GM12878 (cell line): Measurements from ENCODE around the gene ROR2. TPM values are rescaled to one million over a fixed set of nuclear protein-coding genes. Genes with fewer than 3 reads are reported as not detected.

ENCODE experiments used
- ATF3 ChIP-seq: IDR thresholded peaks from 2 replicates; pipeline ENCODE4 v1.6.1; 2011; ENCODE audit warnings: low read depth, mild to moderate bottlenecking, low read length, moderate library complexity, borderline replicate concordance; ENCODE audit errors: extremely low read depth
- BCLAF1 ChIP-seq: fragments of 450-650 bp; IDR thresholded peaks from 2 replicates; pipeline ENCODE4 v1.6.1; 2017; ENCODE audit warnings: antibody characterized with exemption, mild to moderate bottlenecking, moderate library complexity
- CHD2 ChIP-seq: IDR thresholded peaks from 2 replicates; pipeline ENCODE4 v1.6.1; 2011; ENCODE audit warnings: low read depth, low read length, improper control_type of control experiment, borderline replicate concordance
- IRF5 ChIP-seq: fragments of 450-650 bp; IDR thresholded peaks from 2 replicates; pipeline ENCODE4 v1.6.1; 2017; ENCODE audit warnings: borderline replicate concordance
- NKRF ChIP-seq: fragments of 450-650 bp; conservative IDR thresholded peaks from 2 replicates; pipeline ENCODE4 v1.6.1; 2017; ENCODE audit warnings: mild to moderate bottlenecking, moderate library complexity
- NR2C1 ChIP-seq: fragments of 450-650 bp; IDR thresholded peaks from 2 replicates; pipeline ENCODE4 v1.6.1; 2017; ENCODE audit warnings: antibody characterized with exemption, mild to moderate bottlenecking, moderate library complexity
- PBX3 ChIP-seq: IDR thresholded peaks from 2 replicates; pipeline ENCODE4 v1.6.1; 2011; ENCODE audit warnings: mild to moderate bottlenecking, low read depth, low read length, moderate library complexity; ENCODE audit not compliant: insufficient replicate concordance
- SMAD5 ChIP-seq: IDR thresholded peaks from 2 replicates; pipeline ENCODE4 v1.6.1; 2016; ENCODE audit warnings: antibody characterized with exemption, low read depth
- SMC3 ChIP-seq: IDR thresholded peaks from 2 replicates; pipeline ENCODE4 v1.6.1; 2011; ENCODE audit warnings: low read length, improper control_type of control experiment, borderline replicate concordance
- SPI1 ChIP-seq: IDR thresholded peaks from 2 replicates; pipeline ENCODE4 v1.6.1; 2011; ENCODE audit warnings: low read depth, mild to moderate bottlenecking, low read length, moderate library complexity, borderline replicate concordance; ENCODE audit not compliant: insufficient read depth
- SRF ChIP-seq, 2 experiments: IDR thresholded peaks; 2 replicates each; pipeline ENCODE4 v1.6.1; 2011; ENCODE audit warnings: low read depth in 2 of 2, low read length in 2 of 2, mild to moderate bottlenecking in 1 of 2, moderate library complexity in 1 of 2
- USF1 ChIP-seq: IDR thresholded peaks from 2 replicates; pipeline ENCODE4 v1.6.1; 2011; ENCODE audit warnings: borderline replicate concordance, low read depth, mild to moderate bottlenecking, moderate library complexity, mixed read lengths, low read length; ENCODE audit not compliant: insufficient read depth; ENCODE audit errors: extremely low read length
- USF2 ChIP-seq: IDR thresholded peaks from 2 replicates; pipeline ENCODE4 v1.6.1; 2011; ENCODE audit warnings: low read depth, low read length, improper control_type of control experiment, borderline replicate concordance
- polyA plus RNA-seq, 11 experiments: library from polyadenylated mRNA; depleted of rRNA in 4 of 11; unstranded in 6 of 11; stranded (reverse) in 5 of 11; fragments of >200 nt; fragmentation: Nextera tagmentation in 4 of 11; fragmentation: Illumina TruSeq in 1 of 11; extraction: Ambion mirVana in 4 of 11; extraction: Trizol in 1 of 11; gene quantifications; 1 replicate in 1 of 11; 2 replicates in 10 of 11; pipeline versions ENCODE4 v1.2.1 to v1.2.3, GENCODE V29; 2011 to 2016; ENCODE audit warnings: inconsistent platforms in 2 of 11, missing spikeins in 2 of 11, low read depth in 1 of 11
- total RNA-seq, 4 experiments: library from RNA; depleted of rRNA in 3 of 4; stranded (reverse); fragments of >200 nt in 3 of 4; fragmentation: Illumina TruSeq in 1 of 4; extraction: Trizol in 1 of 4; gene quantifications; 2 replicates each; pipeline versions ENCODE4 v1.2.1 to v1.2.3, GENCODE V29; 2013 to 2021

Gene ROR2
- total and polyA plus RNA-seq, 10 of the 15 experiments (the other 5 are each of a cell fraction or from before 2014, with no cell fraction given): 0.03 to 0.05 TPM; not detected in 8

- TF ChIP-seq PBX3 (no peak), ATF3 (no peak), NKRF (no peak), NR2C1 (no peak), SPI1 (no peak), BCLAF1 (no peak), USF1 (no peak), SRF (IDR thresholded peaks at IDR 0.05; ENCODE audit: low read depth in 2 of 2, low read length in 2 of 2) (no peak), IRF5 (no peak), SMC3 (no peak), CHD2 (no peak), USF2 (no peak), SMAD5 (no peak)
Observed at GRCh38 chr9:91914937-91915336, 35.1 kb downstream of the ROR2 start (continued).
